IPS DF 4.7 (cell line): ENCODE results near the gene PTPRN2.

Source experiments
- DNase-seq: peaks from one replicate; pipeline ENCODE4 v3.0.0-alpha.2; 2013; ENCODE audit warnings: low spot score; ENCODE audit errors: extremely low read depth

The PTPRN2 gene

DNA sequence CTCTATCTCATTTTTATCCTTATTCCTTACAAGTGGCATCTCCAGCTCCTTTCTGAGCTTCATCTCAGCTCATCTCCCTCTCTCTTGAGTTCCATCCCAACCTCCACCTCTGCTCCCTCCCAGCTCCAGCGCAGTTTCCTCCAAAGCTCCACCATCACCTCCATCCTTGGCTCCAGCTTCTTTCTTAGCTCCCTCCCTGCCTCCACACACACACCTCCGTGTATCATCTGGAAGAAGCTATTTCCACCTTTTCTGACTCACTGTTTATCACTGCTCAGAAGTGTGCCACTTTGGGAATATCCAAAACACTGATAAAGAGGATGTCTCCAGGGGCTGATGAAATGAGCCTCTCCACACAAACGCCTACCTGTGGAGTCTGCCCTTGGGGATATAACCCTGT lies 481.4 kb downstream of the PTPRN2 start:
- no peak for DNase-seq

DNA sequence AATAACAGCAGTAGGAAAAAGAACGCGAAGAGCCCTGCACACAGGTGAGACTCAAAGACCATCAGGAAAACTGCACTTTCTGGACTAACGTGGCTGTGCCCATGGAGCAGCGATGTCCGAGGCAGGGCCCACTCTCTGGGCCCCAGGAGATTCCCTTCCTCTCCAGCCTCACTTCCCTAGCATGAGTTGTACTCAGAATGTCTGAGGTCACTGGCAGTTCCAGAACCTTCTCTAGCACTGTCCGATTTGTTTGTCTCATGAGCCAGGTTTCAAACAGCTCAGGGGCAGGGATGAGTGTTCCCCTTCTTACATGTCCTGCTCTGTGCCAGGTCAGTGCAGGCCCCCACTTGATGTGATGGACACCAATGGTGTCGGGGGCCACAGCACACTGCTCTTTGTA lies 484.2 kb downstream of the PTPRN2 start:
- DNase-seq = no peak

DNA sequence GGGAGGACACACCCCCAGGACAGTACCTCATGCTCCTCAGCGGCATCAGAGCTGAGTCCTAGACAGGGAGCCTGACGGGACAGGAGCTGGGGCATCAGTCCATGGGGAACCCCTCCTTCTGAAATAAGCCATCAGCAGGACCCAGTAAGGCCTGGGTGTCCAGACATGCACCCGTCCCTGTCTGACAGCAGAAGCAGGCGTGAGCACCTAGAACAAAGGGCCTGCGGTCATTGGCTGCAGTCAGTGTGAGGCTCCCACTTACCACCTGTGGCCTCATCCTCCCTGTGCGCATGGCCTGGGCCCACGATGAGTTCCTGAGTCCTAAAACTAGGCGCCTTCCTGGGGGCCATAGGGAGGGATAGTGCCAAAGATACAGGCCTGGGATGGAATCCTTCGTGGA lies 484.7 kb downstream of the PTPRN2 start:
- no peak for DNase-seq

DNA sequence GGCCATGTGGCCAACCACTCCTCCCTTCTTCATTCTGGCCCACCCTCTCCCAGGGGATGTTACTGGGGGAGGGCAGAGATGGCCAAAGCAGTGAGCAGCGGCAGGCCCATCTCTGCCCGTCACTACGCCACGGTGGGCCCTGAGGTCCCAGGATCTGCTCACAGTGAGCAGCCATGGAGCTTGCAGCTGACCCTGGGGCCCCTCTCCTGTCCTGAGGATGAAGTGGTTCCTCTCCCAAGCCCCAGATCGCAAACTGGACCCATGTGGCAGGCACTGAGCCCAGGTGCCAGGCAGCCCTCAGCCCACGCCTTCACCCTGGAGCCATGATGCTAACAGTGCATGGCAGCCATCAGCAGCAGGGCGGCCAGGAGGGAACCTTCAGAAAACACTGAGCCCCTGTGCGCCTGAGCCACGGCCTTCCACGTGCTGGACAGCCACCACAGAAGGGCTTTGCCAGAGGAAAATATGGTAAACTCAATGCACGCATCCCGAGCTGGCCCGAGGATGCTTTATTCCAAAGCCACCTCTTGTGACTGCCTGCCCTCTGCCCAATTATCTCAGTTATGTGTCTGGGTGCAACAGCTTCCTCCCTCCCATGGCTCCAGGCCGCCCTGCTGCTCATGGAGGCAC lies 485.7 kb downstream of the PTPRN2 start:
- DNase-seq = no peak

DNA sequence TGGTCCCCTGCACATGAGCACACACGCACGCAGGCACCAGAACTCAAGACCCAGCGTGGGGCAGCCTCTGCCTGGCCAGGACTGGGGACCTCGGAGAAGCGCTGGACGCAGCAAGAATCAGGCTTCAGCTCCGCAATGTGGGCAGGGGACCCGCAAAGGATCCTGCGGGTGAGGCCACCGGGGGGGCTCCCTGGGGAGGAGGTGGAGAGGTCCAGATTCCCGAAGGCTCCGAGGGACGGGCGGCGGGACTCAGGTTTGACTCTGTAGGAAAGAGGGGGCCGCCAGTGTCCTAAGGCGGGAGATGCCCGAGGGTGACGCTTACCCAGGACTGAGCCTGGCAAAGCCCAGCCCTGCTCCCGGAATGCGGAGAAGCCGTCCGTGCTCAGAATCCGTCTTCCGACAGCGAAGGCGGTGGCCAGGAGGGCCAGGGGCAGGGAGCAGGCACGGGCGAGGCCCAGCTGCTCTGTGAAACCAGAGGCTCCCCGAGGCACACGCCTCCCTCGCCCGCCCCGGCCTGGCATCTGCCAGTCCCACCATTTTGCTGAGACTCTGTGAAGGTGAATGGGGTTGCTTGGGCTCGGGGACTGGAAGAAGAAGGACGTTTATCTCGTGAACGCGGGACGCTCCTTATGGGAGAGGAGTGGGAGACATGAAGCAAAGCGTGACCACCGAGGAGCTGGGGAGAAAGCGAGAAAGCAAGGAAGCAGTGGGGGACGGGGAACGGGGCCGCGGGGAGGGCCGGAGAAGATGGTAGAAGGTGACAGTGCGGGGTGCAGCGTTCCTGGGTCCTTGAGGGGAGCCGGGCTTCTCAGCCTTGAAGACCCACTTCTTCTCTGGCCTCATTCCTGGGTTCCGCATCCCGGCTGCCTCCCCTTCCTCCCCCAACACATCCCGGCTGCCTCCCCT lies 489.2 kb downstream of the PTPRN2 start:
- DNase-seq = no peak

DNA sequence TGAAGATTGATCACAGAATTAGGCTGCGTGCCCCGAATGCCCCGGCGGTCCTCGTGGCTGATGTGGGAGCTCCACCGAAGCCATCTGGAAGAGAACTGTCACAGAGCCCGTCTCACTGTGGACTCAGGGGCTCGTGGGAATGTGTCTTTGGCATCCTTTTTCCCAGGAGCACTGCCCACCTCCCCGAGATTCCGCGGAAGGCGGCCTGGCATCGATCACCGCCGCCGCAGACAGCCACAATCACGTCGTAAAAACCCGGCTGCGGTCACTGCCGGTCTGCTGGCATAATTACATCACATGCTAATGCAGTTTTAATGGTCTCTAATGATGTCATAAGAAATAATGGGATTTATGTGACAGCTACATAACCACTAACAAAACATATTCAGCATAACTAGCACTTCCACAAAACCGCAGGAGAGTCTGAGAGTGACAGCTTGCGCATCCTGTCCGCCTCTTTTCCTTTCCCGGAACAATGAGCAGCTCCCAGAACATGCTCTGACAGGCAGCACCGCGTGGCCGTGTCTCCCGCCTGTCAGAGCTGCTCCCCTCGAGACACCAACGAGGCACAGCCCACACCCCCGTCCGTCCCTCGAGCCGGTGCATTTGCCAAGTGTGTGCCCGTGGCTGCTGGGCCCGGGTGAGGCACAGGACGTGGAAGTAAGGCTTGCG lies 490.0 kb downstream of the PTPRN2 start:
- DNase-seq = no peak

DNA sequence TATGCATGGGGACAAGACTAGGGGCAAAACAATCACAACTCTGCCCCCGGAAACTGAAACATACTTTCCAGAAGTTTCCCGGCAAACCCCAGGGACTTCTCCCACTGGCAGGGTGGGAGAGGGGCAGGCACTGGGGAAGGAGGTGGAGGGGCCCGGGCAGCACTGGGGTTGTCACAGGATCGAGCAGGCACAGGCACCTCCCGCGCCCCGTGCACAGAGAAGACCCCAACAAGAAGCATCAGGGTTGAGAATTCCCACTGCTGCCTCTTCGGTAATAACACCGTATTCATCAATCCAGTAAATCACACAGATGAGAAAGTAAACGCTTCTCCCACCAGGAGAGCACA lies 490.5 kb downstream of the PTPRN2 start:
- no peak for DNase-seq

DNA sequence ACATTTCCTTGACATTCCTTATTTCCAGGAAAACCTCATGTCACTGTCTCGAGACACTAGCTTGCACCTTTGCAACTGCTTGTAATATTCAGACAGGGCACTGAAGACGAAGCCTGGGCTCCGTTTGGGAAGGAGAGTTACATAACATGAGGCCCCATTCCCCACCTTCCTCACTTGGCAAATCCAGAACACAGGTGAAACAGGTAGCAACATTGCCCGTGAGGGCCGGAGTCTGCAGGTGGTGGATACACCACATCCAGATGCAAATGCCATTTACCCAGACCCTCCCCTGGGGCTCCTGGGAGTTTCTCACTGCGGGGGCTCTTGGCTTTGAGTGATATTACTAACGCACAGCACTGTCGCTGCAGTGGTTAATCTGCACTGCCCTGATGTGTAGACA lies 491.0 kb downstream of the PTPRN2 start:
- no peak for DNase-seq

DNA sequence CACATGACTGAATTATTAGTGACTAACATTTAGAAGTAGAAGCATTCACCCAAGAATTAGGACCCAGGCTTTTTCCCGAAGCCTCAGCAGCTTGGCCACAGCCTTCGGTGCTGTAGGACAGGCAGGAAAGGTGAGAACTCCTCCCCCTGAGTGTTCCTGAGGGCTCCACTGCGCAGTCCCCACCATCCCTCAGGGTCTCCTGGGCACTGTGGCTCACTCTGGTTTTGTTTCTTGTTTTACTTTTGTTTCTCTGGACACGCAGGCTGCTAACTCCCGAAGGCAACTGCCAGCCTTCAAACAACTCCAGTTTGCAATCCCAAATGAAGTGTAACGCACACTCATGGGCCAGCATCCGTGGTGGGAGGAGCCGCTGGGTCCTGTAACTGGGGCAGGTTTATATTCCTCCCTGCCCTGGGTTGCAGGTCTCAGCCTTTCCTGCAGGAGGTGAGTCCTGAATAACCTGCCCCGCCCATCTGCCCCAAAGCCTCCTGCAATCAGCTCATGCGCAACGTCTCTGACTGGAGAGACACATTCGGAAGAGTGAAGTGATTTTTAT lies 492.9 kb downstream of the PTPRN2 start:
- DNase-seq = no peak

DNA sequence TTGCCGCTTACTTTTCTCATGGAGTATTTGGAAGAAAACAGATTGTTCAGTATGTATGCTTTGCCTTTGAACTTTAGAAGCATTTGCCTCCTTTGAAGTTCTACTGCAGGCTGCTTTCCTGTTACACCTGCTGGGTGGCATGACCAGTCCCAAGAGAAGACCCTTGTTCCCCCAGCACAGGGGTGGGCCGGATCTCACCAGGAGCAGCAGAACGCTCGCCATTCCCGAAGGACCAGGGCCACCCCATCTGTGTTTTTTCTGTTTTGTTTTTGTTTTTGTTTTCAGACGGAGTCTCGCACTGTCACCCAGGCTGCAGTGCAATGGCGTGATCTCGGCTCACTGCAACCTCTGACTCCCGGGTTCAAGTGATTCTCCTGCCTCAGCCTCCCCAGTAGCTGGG lies 493.6 kb downstream of the PTPRN2 start:
- no peak for DNase-seq

DNA sequence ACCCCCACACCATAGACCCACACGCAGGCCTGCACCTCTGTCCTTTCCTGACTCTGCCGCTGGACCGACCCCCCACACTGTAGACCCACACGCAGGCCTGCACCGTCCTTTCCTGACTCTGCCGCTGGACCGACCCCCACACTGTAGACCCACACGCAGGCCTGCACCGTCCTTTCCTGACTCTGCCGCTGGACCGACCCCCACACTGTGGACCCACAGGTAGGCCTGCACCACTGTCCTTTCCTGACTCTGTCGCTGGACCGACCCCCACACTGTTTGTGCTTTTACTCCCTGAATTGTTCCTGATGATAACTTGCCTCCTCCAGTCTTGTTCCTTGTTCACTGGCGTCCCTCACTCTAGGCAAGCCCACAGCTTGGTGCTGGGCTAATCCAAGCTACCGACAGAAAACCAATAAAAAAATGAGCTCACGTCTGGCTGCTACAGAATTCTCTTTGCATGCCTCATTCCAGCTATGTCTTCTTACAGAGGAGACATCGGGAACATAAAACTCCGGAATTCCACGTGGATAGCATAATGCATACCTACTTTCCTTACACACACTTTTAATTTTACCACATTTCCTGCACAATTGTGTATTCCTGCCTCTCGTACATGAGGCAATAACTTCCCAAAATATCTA lies 494.3 kb downstream of the PTPRN2 start:
- DNase-seq = no peak

DNA sequence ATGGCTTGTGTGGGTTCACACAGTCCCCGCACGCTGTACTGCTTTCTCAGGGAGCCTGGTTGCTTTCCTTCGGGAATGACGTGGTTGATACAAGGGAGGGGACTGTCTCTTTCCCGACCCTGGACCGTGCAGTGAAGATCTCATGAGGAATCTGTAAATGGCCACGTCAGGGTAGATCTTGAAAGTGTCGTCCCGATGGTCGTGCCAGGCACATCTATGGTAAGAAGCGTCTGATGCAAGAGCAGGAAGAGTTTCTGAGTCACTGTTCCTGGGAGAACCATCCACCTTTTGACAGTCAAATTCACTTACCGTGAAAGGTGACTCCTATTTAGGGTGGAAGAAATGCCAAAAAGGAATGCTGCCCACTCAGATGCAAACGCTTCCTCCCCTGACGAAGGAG lies 500.4 kb downstream of the PTPRN2 start:
- no peak for DNase-seq

DNA sequence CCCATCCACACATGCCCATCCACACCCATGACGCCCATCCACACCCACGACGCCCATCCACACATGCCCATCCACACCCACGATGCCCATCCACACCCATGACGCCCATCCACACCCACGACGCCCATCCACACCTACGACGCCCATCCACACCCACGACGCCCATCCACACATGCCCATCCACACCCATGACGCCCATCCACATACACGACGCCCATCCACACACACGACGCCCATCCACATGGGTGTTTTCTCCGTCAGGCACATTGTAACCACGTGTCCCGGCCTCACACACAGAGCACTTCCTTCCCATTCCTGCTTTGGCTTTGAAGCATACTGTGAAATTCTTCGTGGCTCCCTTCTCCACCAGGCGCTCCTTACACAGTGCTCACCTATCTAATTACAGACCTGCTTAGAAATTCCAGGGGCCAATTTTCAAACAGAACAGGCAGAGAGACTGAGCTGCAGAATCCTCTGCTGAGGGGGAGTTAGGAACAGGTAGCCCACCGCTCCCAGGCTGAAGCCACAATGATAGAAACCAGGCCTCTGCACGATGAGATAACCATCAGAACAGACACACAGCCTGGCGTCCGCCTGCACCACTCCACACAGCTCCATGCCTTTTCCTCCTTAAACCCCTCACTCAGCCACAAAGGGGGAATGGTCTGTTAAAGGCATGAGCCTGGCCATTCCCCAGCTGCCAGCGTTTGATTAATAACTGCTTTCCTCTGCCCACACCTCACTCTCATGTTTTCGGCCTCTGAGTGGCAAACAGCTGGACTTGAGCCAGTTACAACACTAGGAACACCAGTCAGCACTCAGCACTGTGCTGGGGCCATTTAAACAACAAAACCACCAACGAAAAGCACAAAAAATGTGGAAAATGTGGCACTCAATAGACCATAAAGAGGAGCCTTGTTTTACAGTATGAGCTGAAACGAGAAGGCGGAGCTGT lies 501.6 kb downstream of the PTPRN2 start:
- no peak for DNase-seq

DNA sequence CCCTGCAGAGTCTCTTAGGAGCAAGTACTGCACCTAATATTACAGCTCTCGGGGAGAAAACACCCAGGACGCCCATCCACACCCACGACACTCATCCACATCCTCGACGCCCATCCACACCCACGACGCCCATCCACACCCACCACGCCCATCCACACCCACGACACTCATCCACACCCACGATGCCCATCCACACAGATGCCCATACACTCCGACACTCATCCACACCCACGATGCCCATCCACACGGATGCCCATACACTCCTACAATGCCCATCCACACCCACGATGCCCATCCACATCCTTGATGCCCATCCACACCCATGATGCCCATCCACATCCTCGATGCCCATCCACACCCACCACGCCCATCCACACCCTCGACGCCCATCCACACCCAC lies 503.1 kb downstream of the PTPRN2 start:
- no peak for DNase-seq

DNA sequence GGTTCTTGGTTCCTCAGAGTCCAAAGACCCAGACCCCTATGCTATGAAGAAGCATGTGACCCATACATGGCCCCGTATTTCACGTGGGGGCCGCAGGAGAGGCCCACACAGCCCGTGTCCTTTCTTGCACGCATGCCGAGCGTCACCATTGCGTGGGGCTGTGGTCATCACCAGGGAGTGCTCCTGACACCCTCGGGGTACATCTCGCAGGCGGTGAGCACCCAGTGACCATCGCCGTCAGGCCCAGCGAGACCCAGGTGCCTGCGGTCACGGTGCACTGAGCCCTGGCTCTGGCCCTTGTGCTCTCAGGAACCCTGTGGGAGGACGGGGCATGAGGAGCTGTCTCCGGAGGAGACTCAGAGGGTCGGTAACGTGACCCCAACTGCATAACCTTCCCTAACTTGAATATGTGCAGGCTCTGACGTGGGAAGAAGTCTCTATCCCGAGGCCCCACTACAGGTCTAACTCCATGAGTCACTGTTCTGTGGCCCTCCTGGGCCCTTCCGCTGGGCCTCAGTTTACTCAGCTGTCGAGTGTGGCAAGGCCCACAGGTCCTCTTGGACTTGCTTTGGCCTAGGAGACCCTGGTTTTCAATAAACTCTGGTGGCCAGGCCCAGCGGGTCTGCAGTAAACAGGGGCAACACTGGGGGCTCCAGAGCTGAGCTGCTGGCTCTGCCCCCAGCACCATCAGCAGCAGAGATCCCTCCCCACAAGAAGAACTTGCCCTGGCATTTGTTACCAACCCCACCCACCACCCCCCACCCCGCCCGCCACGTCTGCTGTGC lies 503.9 kb downstream of the PTPRN2 start:
- no peak for DNase-seq

DNA sequence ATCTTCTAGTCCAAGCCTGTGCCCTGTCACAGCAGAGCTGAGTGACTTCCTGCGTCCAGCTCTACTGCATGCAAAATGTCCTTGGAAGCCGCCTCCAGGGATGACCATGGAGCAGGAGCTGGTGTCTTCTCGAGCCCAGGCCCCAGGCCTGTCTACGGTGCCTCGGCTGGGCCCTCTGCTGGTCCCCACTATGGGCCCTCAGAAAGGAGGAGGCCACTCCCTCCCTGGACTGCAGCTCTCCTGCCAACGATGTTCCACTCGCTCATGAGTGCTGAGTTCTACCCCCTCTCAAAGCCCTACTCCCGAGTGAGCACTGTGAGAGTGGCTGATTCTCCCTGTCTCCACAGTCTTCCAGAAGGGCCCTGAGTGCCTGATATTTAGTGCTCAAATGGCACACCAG lies 504.9 kb downstream of the PTPRN2 start:
- no peak for DNase-seq

DNA sequence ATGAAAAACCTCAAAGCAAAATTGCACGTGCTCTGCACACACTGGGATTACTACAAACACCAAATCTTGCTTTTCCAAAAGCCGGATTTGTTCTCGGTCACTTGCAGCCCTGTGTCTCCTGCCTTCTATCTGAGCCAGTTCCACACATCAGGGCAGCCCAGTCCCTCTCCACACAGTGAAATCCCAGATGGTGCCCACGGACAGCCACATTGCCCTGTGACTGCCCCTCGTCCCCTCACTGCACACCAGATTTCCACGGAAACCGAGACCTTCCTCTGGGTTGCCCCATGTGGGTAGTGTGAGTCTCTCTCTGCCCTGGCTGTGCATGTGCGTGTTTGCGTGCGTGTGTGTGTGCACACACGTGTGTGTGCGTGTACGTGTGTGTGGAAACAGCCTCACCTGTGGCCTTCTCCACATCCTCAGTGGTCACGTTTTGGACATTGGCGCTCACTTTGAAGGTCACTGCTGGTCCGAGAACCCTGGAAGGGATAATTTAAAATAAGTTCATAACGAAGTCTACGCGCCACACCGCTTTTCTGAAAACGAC lies 506.7 kb downstream of the PTPRN2 start:
- DNase-seq = no peak

DNA sequence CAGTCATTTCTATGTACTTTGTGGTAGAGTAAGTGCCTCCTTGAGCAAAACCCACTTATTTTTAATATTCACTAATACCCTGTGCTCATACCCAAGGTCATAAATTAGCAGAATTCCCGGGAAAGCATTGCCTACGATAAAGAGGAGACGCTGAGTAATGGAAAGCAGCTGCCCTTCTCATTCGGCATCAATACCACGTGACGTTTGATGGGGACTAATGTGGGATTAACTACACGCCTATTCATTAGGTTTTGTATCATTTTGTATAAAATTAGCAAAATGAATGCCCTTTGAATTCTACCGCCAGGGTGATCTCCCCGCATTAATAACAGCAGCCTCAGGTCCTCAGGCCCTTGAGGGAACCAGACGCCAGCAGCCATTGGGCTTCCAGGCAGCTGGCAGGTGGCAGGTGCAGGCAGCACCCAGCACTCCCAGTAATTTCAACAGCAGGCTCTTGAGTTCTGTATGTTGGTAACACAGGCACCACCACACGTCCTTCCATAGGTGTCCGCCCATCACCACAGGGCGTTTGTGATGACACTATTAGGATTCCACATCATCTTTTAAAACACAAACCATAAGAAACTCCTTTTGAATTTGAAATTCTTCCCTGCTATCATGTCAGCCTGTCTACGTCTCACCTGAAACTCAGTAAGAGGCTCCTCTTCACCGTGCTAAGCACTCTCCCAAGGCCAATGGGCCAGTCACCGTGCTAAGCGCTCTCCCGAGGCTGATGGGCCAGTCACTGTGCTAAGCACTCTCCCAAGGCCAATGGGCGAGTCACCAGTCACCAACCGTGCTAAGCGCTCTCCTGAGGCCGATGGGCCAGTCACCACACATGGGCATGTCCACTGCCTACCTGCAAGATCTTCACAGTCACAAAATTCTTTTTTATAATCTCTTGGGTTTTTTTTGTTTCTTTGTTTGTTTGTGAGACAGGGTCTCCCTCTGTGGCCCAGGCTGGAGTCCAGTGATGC lies 509.4 kb downstream of the PTPRN2 start:
- DNase-seq = no peak
